Fibroblast of the aortic adventitia (primary cell): Measurements from ENCODE around the gene MYL5. TPM values are rescaled to one million over a fixed set of nuclear protein-coding genes. Genes with fewer than 3 reads are reported as not detected.

Experiments used
- DNase-seq: peaks from one replicate; pipeline ENCODE4 v3.0.0-alpha.2; 2010; ENCODE audit warnings: low read depth
- H3K4me3 ChIP-seq: 2 replicates; pipeline ENCODE4 v1.5.1; 2011; ENCODE audit warnings: low read depth, mild to moderate bottlenecking, control low read depth, low read length, moderate library complexity
- total RNA-seq: library from RNA; depleted of rRNA; stranded (reverse); fragments of >200 nt; gene quantifications from 2 replicates; pipeline ENCODE4 v1.2.3, GENCODE V29; 2012; ENCODE audit warnings: low replicate concordance
- TF ChIP-seq, protein P1 (sequence below): IDR thresholded peaks from 2 replicates; pipeline ENCODE4 v1.5.1; 2011; ENCODE audit warnings: mild to moderate bottlenecking, low read length, control low read depth, inconsistent platforms; ENCODE audit not compliant: insufficient read depth

The MYL5 gene, protein sequence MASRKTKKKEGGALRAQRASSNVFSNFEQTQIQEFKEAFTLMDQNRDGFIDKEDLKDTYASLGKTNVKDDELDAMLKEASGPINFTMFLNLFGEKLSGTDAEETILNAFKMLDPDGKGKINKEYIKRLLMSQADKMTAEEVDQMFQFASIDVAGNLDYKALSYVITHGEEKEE
- total RNA-seq = 11.0 and 20.4 TPM in 2 replicates

- peak; percentile 96 for DNase-seq
- peak within 1 kb of the TSS; percentile 89 for H3K4me3 ChIP-seq
- TF ChIP-seq, protein P1, sequence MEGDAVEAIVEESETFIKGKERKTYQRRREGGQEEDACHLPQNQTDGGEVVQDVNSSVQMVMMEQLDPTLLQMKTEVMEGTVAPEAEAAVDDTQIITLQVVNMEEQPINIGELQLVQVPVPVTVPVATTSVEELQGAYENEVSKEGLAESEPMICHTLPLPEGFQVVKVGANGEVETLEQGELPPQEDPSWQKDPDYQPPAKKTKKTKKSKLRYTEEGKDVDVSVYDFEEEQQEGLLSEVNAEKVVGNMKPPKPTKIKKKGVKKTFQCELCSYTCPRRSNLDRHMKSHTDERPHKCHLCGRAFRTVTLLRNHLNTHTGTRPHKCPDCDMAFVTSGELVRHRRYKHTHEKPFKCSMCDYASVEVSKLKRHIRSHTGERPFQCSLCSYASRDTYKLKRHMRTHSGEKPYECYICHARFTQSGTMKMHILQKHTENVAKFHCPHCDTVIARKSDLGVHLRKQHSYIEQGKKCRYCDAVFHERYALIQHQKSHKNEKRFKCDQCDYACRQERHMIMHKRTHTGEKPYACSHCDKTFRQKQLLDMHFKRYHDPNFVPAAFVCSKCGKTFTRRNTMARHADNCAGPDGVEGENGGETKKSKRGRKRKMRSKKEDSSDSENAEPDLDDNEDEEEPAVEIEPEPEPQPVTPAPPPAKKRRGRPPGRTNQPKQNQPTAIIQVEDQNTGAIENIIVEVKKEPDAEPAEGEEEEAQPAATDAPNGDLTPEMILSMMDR = peak; percentile 60
Measured at GRCh38 chr4:674172-675035, at the start of gene MYL5, which contains the start of gene ATP5ME. Gene MYL5 (plus strand): TSS chr4:674542. CDS start chr4:678027, 3,485 bp downstream. Gene ATP5ME (minus strand): TSS chr4:674276. CDS start chr4:674247, 29 bp downstream.

DNA sequence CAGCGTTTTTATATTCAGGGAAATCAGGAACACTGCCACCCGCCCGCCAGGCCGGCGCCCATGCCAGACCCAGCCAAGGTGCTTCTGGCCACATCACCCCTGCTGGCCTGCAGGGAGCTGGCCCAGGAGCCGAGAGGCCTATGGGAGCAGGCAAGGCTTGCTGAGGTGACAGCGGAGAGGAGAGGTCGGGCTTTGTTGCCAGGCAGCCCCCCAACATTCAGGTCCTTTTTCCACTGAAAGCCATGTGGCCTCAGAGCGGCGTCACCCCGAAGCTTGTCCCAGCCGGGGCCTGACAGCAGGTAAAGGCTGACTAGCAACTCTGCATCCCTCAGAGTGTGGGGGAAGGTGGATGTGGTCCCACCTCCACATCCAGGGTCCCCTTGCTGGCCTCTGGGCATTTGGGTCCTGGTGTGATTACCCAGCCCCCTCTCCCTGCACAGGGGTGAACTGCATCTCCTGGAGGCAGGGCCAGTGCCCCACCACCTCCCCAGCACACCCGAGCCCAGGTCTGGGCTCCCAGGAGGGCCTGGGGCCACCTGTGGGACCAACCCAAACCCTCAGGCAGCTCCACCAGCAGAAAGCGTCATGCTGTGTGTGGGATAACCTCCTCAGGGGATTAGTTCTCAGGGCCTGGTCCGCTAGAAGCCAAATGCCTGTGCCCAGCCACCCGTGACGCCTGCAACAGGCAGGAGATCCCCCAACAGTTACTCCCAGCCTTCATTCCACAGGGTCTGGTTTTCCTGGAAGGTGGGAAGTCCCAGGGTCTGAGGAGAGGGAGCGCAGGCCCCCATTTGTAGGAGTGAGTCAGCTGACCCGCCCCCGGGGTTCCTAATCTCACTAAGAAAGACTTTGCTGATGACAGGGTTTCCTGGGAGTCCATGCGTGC lies 49.4 kb upstream of the MYL5 start, which contains the start of gene PDE6B:
Gene PDE6B, plus strand, starts transcription at position 869 of the 886 bp plus-strand sequence. CDS start 54 bp downstream, outside the sequence.
- H3K4me3 ChIP-seq = no peak within 1 kb of the TSS
- DNase-seq = no peak
- TF ChIP-seq, protein P1 = no peak

- TF ChIP-seq, protein P1 = no peak
- no peak for DNase-seq
- no peak overlapping the region for H3K4me3 ChIP-seq
Measured at GRCh38 chr4:625631-626161, 48.6 kb upstream of the MYL5 start.

- H3K4me3 ChIP-seq = no peak overlapping the region
- no peak for DNase-seq
- TF ChIP-seq, protein P1 = no peak
Measured at GRCh38 chr4:626201-627091, 47.9 kb upstream of the MYL5 start.

DNA sequence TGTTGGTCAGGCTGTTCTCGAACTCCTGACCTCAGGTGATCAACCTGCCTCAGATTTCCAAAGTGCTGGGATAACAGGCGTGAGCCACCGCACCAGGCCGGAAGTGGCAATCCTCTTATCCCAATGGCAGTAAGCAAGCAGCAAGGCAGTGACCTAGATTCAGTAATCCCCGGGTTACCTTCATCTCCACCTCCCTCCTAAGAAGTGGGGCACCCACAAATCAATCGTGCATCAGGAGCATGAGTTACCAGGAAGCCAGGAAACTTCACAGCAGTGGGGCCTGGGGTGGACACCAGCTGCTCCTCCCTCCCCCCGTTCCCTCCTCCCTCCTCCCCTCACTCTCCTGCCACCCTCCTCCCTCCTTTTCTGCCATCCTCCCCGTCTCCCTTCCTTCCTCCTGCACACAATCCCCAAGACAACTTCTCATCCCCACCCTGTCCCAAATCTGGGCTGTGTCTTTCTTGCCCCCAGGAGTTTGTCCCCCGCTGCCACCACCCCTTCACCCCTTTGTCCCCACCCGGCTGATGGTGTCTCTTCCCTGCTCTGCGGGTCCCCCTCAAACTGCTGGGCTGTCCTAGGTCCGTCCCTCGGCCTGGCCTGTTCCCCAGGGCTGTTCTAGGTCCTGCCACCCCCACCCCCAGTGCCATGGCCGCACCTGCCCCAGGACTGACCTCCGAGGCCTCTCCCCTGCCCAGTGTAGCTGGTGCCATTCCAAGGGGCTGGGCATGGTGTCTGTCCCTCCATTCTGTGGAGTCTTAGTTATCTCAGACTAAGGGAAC lies 46.8 kb upstream of the MYL5 start:
- DNase-seq = no peak
- H3K4me3 ChIP-seq = no peak overlapping the region
- TF ChIP-seq, protein P1 = no peak
